ENCODE results near the gene LSM7.

Gene LSM7

DNA sequence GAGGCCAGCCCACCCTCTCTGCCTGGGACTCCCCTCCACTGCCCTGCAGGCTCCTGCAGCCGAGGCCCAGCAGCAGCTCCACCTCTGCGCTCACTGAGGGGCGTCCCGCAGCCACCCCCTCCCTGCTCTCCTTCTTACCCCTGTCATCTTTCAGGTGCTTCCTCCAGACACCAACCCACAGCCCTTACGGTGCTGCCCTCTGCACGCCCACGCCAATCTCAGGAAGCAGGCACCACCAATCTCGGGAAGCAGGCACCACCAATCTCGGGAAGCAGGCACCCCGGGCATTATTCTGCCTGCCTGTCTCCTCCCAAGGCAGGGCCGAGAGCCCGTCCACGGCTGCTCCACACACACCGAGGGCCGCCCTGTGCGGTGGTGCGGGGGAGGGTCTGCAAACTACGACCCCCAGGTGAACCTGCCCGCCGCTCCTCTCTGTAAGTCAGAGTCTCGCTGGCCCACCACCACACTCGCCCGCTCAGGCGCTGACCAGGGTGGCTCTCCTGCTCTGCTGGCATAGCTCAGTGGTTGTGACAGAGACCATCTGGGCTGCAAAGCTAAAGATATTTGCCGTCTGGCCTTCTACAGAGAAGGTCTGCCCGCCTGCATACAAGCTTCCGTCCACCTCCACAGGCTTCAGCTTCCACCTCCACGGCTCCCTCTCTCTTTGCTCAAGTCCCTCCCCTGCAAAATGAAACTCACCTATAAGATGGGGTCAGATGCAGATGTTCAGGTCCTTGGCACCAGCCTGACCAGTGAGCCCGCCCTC lies 2.9 kb downstream of the LSM7 start:
- Histone ChIP-seq H3K36me3 (ENCODE audit: insufficient read depth, low read length) (peaks cover 19% of the 10 kb centered on the region; the same call in 1 of the 2 replicates), H3K4me3 (no peak overlapping the region), H3K27ac (no peak overlapping the region), H3K9ac (ENCODE audit: insufficient read length) (no peak overlapping the region), H3K9me3 (ENCODE audit: low read depth, low read length) (no peaks in the 10 kb centered on the region)
- no peak for DNase-seq (ENCODE audit: low read depth, low spot score)
- no peak for TF ChIP-seq POLR2AphosphoS5 (IDR thresholded peaks at IDR 0.05; ENCODE audit: borderline replicate concordance, low read depth, low read length)
- no peak for TF ChIP-seq EZH2 (IDR thresholded peaks at IDR 0.05)
- TF ChIP-seq FOXP2 (optimal IDR thresholded peaks at IDR 0.05; ENCODE audit: control extremely low read depth, extremely low read length, insufficient read depth) = no peak

DNA sequence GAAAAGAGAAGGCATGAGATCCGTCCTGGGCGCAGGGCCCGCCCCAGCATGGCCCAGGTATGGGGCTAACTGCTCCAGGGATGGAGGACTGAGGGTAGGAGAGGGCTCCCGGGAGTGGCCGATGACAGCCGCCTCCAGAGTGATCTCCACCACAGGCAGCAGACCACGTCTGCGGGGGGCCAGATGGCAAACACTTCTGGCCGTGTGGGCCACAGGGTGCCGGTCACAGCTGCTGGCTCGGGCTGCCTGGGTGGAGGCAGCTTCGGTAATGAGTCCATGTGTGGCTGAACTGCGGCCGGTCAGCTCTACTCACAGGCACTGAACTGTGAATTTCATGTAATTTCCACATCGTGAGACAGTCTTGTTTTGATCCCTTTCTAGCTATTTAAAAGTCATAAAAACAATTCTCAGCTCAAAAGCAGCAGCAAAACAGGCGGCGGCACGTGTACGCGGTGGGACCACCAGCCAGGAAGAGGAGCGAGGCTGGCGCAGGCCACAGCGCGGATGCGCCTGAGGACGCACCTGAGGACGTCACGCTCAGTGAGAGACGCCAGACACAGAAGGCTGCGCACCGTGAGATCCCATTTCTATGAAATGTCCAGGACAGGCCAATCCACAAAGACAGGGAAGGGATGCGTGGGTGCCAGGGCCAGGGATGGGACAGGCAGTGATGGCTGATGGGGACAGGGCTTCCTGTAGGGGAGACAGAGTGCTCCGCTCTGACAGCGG lies 4.0 kb downstream of the LSM7 start:
- no peak for DNase-seq (ENCODE audit: low read depth, low spot score)
- no peak overlapping the region for H3K4me3 ChIP-seq
- H3K36me3 ChIP-seq (ENCODE audit: insufficient read depth, low read length) = peaks cover 19% of the 10 kb centered on the region; the same call in 1 of the 2 replicates
- no peak overlapping the region for H3K27ac ChIP-seq
- no peaks in the 10 kb centered on the region for H3K9me3 ChIP-seq (ENCODE audit: low read depth, low read length)
- no peak overlapping the region for H3K9ac ChIP-seq (ENCODE audit: insufficient read length)
- TF ChIP-seq EZH2 (IDR thresholded peaks at IDR 0.05) = no peak
- TF ChIP-seq POLR2AphosphoS5 (IDR thresholded peaks at IDR 0.05; ENCODE audit: borderline replicate concordance, low read depth, low read length) = no peak
- no peak for TF ChIP-seq FOXP2 (optimal IDR thresholded peaks at IDR 0.05; ENCODE audit: control extremely low read depth, extremely low read length, insufficient read depth)

DNA sequence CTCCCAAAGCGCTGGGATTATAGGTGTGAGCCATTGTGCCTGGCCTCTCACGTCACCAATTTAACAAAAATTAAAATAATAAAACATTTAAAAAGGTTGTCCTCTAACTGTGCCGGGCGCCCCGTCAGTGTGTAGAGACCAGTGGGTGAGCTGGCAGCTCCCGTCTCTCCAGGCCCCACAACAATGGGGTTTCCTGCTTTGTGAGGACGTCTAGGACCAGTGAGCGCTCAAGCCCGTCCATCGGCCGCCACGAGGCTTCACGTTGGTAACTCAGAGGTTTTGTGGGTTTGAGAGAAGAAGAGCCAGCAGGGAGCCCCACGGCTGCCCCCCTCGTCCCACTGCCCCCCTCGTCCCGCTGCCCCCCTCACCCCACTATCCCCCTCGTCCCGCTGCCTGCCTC lies 4.7 kb downstream of the LSM7 start:
- H3K36me3 ChIP-seq (ENCODE audit: insufficient read depth, low read length) = peaks cover 19% of the 10 kb centered on the region; the same call in 1 of the 2 replicates
- TF ChIP-seq EZH2 (IDR thresholded peaks at IDR 0.05) (no peak), POLR2AphosphoS5 (IDR thresholded peaks at IDR 0.05; ENCODE audit: borderline replicate concordance, low read depth, low read length) (no peak), FOXP2 (optimal IDR thresholded peaks at IDR 0.05; ENCODE audit: control extremely low read depth, extremely low read length, insufficient read depth) (no peak)
- no peak for DNase-seq (ENCODE audit: low read depth, low spot score)
- no peaks in the 10 kb centered on the region for H3K9me3 ChIP-seq (ENCODE audit: low read depth, low read length)
- H3K4me3 ChIP-seq = no peak overlapping the region
- no peak overlapping the region for H3K27ac ChIP-seq
- H3K9ac ChIP-seq (ENCODE audit: insufficient read length) = no peak overlapping the region

DNA sequence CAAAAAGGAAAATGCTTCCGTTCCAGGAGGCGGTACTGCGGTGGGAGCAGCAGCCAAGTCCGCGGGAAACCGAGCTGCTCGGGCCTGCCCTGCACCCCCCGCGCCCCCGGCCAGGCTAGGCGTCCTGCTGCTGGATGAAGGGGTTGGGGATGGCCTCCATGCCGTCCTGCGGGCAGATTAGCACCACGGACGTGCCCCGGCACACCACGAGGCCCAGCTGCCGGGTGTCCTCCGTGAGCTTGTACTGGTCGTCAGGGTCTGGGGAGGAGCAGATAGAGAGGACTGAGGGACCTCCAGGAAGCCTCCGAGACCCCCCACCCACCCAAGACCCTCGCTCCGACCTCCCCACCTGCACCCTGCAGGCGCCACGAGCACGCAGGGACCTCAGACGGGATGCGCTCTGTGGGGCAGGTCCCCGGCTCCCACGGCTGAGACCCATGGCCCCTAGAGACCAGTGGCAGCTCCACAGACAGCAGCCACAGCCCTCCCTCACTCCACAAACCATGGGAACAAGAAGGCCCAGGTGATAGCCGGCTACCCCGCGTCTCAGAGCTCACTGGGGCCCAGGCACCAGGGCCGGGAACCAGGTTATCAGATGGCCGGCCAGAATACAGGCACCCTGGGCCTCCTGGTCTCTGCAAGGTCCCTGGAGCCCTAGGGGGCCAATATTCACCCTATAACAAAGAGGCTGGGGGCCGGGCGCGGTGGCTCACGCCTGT lies 6.7 kb downstream of the LSM7 start:
- TF ChIP-seq POLR2AphosphoS5 (IDR thresholded peaks at IDR 0.05; ENCODE audit: borderline replicate concordance, low read depth, low read length) (no peak), EZH2 (IDR thresholded peaks at IDR 0.05) (no peak), FOXP2 (optimal IDR thresholded peaks at IDR 0.05; ENCODE audit: control extremely low read depth, extremely low read length, insufficient read depth) (no peak)

DNA sequence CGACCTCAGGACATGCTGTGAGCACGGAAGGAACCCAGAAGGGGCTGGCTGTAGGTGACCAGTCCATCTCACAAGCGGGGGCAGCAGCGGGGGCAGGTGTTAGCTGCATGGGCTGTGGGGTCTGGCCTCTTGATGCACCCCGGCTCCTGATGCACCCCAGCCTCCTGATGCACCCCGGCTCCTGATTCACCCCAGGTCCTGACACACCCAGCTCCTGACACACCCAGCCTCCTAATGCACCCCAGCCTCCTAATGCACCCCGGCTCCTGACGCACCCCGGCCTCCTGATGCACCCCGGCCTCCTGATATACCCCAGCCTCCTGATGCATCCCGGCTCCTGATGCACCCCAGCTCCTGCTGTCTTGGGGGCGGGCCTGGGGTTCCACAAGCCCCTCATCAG lies 7.4 kb downstream of the LSM7 start:
- H3K27ac ChIP-seq = no peak overlapping the region
- no peaks in the 10 kb centered on the region for H3K9me3 ChIP-seq (ENCODE audit: low read depth, low read length)

More for the DNA sequence above, 6.7 kb downstream of the LSM7 start:
- no peak overlapping the region for H3K27ac ChIP-seq
- no peaks in the 10 kb centered on the region for H3K9me3 ChIP-seq (ENCODE audit: low read depth, low read length)
- H3K36me3 ChIP-seq (ENCODE audit: insufficient read depth, low read length) = peaks cover 16% of the 10 kb centered on the region; the same call in 1 of the 2 replicates
- no peak overlapping the region for H3K9ac ChIP-seq (ENCODE audit: insufficient read length)
- DNase-seq (ENCODE audit: low read depth, low spot score) = no peak
- no peak overlapping the region for H3K4me3 ChIP-seq

DNA sequence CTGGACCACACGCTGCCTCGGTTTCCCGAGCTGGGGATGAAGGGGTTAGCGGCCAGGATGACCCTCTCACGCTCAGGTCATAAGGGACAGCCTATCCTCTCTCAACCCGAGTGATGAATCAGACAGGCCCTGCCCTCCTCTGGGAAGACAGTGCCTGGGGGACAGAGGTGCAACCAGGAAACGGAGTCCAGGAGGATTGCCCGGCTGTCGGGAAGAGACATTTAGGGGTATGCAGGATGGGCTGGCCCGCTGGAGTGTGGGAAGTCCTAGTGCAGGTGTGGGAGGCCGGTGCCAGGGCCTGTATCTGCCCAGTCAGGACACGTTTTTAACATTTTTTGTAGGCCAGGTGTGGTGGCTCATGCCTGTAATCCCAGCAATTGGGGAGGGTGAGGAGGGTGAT lies 8.3 kb downstream of the LSM7 start:
- no peaks in the 10 kb centered on the region for H3K9me3 ChIP-seq (ENCODE audit: low read depth, low read length)
- no peak overlapping the region for H3K4me3 ChIP-seq
- no peak for TF ChIP-seq EZH2 (IDR thresholded peaks at IDR 0.05)
- no peak for TF ChIP-seq POLR2AphosphoS5 (IDR thresholded peaks at IDR 0.05; ENCODE audit: borderline replicate concordance, low read depth, low read length)
- TF ChIP-seq FOXP2 (optimal IDR thresholded peaks at IDR 0.05; ENCODE audit: control extremely low read depth, extremely low read length, insufficient read depth) = no peak
- DNase-seq (ENCODE audit: low read depth, low spot score) = no peak
- no peak overlapping the region for H3K9ac ChIP-seq (ENCODE audit: insufficient read length)
- H3K36me3 ChIP-seq (ENCODE audit: insufficient read depth, low read length) = peaks cover 10% of the 10 kb centered on the region; the same call in 1 of the 2 replicates
- H3K27ac ChIP-seq = no peak overlapping the region

More for the DNA sequence above, 7.4 kb downstream of the LSM7 start:
- H3K4me3 ChIP-seq = no peak overlapping the region
- TF ChIP-seq FOXP2 (optimal IDR thresholded peaks at IDR 0.05; ENCODE audit: control extremely low read depth, extremely low read length, insufficient read depth) (no peak), EZH2 (IDR thresholded peaks at IDR 0.05) (no peak), POLR2AphosphoS5 (IDR thresholded peaks at IDR 0.05; ENCODE audit: borderline replicate concordance, low read depth, low read length) (no peak)
- peaks cover 13% of the 10 kb centered on the region; the same call in 1 of the 2 replicates for H3K36me3 ChIP-seq (ENCODE audit: insufficient read depth, low read length)
- no peak overlapping the region for H3K9ac ChIP-seq (ENCODE audit: insufficient read length)
- no peak for DNase-seq (ENCODE audit: low read depth, low spot score)

DNA sequence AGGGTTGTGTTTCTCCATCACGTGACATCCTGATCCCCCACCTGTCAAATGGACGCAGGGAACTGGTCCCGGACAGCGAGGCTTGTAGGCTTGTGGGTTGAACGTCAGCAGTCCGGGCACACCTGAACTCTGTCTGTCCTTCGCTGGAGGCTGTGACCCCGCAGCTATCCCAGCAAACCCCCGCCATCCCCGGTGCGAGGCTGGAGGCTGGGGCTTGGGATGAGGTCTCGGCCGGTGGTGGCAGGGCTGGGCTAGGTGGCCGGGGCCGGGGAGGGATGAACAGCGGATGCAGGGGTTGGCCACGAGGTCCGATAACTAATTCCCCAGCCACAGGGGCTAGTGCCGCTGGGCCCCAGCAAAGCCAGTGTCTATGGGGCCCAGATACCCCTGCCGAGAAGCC lies 8.8 kb downstream of the LSM7 start:
- H3K4me3 ChIP-seq = no peak overlapping the region
- H3K27ac ChIP-seq = no peak overlapping the region
- peaks cover 5% of the 10 kb centered on the region; the same call in 1 of the 2 replicates for H3K36me3 ChIP-seq (ENCODE audit: insufficient read depth, low read length)
- TF ChIP-seq POLR2AphosphoS5 (IDR thresholded peaks at IDR 0.05; ENCODE audit: borderline replicate concordance, low read depth, low read length) (no peak), FOXP2 (optimal IDR thresholded peaks at IDR 0.05; ENCODE audit: control extremely low read depth, extremely low read length, insufficient read depth) (no peak), EZH2 (IDR thresholded peaks at IDR 0.05) (no peak)
- no peaks in the 10 kb centered on the region for H3K9me3 ChIP-seq (ENCODE audit: low read depth, low read length)
- DNase-seq (ENCODE audit: low read depth, low spot score) = no peak
- no peak overlapping the region for H3K9ac ChIP-seq (ENCODE audit: insufficient read length)

DNA sequence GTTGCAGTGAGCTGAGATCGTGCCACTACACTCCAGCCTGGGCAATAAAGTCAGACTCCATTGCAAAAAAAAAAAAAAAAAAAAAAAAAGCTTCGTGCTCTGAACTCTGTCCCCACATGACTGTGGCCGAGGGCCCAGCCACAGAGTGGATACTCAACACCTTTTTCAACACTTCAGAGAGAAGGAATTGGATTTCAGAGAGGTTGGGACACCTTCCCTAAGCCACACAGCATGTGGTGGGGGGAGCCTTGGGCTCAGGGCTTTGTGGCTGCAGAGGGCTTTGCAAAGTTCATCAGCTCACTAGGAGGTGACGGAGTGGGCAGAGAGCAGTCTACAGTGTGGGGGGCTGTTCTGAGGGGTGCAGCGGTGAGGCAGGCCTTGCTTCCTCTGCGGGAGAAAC lies 9.5 kb downstream of the LSM7 start:
- Histone ChIP-seq H3K9ac (ENCODE audit: insufficient read length) (no peak overlapping the region), H3K27ac (no peak overlapping the region), H3K9me3 (ENCODE audit: low read depth, low read length) (no peaks in the 10 kb centered on the region), H3K4me3 (no peak overlapping the region), H3K36me3 (ENCODE audit: insufficient read depth, low read length) (no peaks in the 10 kb centered on the region; the same call in 1 of the 2 replicates)
- no peak for TF ChIP-seq FOXP2 (optimal IDR thresholded peaks at IDR 0.05; ENCODE audit: control extremely low read depth, extremely low read length, insufficient read depth)
- TF ChIP-seq EZH2 (IDR thresholded peaks at IDR 0.05) = no peak
- TF ChIP-seq POLR2AphosphoS5 (IDR thresholded peaks at IDR 0.05; ENCODE audit: borderline replicate concordance, low read depth, low read length) = no peak
- DNase-seq (ENCODE audit: low read depth, low spot score) = no peak

Data from SK-N-MC (cell line).